GM21367 (cell line): ENCODE data around the gene STRN4.

Experiments used
- ATAC-seq: cut with Tn5 transposase; IDR thresholded peaks from one replicate; pipeline ENCODE4 v1.9.1; 2021; ENCODE audit not compliant: unreplicated experiment

STRN4 gene

DNA sequence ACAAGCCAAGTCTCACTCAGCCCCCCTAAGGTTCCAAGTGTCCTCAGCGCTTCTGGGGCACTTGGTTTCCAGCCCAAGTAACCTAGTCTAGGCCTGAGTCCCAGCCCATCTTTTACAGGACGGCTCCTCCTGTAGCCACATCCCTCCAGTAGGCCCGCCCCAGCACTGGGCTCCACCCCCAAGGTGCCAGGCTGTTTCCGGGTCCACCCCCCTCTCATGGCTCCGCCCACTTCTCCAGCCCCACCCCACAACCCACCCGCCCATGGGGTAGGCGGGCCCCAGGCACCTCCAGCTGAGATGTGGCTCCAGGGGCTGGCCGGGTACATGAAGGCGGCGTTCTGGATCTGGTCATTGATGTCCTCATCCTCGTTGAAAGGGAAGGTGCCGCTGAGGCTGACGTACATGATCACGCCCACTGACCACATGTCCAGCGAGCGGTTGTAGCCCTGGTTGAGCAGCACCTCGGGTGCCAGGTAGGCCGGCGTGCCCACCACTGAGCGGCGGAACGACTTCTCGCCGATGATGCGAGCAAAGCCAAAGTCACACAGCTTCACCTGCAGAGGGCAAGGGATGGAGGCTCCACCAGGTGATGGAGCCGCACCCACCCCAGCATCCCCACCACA is 68.0 kb downstream of the STRN4 start:
- ATAC-seq, result no peak

DNA sequence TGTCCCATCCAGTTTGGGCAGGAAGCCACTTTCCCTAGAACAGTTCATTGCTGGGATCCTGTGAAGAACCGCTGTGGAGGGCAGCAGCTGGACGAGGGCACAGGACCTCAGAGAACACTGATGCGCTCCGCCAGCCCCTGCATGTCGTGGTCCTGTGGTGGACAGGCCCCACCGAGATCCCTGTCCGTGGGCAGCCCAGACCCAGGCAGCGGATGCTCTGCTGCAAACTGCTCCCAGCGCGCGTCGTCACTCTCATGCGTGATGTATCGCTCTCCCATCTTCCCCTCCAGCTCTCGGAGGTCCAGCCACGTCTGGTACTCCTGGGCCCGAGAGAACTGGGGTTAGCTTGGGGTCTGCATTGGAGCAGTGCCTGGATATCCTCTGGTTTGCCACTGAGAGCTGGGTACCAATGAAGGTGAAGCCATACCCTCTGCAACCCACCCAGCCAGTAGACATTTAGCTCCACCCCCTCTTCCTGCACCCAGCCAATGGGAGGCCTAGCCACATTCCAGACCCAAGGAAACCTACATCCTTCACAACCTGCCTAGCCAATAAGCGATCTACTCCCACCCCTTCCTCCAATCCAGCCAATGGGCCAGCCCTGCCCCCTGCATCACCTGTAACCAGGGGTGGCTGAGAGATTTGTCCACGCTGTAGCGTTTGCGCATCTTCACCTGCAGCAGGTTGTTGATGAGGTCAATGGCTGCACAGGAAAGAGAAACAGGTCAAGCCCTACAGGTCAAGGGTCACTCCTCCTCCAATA is 71.7 kb downstream of the STRN4 start:
- no peak for ATAC-seq

DNA sequence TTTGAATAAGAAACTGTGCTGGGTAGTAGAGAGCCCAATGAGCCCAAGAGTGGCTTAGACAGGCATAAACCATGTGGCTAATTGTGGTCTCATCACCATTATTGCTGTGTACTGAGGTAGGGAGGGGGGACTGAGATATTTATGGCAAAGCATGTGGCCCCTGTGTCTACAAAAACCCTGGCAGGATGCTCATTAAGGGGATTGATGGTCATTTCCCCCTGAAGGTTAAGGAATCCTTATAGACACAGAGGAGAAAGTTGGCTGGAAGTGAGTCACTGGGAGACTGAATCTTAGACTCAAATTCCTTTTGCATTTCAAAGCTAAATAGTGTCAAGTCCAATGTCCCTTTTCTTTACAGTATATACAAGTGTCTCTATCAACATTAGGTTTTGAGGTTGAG is 75.4 kb downstream of the STRN4 start:
- ATAC-seq, result no peak
